GM10266 (cell line): ENCODE results near the gene LMAN1L.

ENCODE experiments used
- DNase-seq: peaks from one replicate; pipeline ENCODE4 v3.0.0; 2012; ENCODE audit errors: extremely low spot score
- TF ChIP-seq, protein P1 (sequence below): IDR thresholded peaks from 2 replicates; pipeline ENCODE4 v1.5.1; 2012; ENCODE audit warnings: mild to moderate bottlenecking, low read depth; ENCODE audit not compliant: control insufficient read depth, insufficient read depth; ENCODE audit errors: missing control alignments

LMAN1L gene

DNA sequence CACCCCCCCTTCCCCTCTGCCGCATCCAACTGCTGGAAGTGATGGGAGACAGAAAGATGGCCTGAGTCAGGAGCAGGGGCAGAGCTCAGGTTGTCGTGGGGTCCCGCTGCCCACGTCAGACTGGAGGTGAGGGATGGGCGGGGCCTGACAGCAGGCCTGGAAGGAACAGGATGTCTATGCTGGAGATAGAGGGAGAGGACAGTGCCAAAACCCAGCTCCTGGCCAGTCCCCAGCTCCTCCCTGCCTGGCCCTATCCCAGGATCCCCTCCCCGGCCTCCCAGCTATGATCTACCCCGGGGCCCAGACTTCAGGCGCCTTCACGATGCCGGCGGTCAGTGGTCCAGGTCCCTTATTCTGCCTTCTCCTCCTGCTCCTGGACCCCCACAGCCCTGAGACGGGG lies at the start of gene LMAN1L:
Gene LMAN1L (plus strand): TSS at position 303 of the 400 bp plus-strand sequence. CDS start 20 bp downstream, at position 323.
- no peak for DNase-seq
- TF ChIP-seq, protein P1, sequence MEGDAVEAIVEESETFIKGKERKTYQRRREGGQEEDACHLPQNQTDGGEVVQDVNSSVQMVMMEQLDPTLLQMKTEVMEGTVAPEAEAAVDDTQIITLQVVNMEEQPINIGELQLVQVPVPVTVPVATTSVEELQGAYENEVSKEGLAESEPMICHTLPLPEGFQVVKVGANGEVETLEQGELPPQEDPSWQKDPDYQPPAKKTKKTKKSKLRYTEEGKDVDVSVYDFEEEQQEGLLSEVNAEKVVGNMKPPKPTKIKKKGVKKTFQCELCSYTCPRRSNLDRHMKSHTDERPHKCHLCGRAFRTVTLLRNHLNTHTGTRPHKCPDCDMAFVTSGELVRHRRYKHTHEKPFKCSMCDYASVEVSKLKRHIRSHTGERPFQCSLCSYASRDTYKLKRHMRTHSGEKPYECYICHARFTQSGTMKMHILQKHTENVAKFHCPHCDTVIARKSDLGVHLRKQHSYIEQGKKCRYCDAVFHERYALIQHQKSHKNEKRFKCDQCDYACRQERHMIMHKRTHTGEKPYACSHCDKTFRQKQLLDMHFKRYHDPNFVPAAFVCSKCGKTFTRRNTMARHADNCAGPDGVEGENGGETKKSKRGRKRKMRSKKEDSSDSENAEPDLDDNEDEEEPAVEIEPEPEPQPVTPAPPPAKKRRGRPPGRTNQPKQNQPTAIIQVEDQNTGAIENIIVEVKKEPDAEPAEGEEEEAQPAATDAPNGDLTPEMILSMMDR, result no peak

DNA sequence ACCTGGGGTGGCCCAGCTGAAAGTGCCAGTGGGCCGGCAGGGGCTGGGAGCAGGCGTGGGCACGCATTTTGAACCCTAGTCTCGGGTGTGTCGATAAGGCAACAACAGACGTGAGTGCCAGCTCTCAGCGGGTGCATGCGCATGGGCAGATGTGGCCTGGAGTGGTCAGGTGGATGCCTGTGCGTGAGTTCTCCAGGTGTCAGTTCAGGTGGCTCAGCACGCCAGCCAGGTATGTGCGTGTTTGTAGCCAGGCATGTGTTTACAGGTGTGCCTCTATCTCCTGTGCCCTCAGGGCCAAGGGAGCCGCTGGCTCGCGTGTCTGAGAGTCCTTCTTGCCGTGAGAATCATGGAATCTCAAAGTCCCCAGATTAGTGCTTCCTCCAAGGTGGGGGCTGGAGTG lies 49.2 kb upstream of the LMAN1L start:
- TF ChIP-seq, protein P1, result no peak
- no peak for DNase-seq

- TF ChIP-seq, protein P1, result no peak
- no peak for DNase-seq
These were observed 45.2 kb upstream of the LMAN1L start for GRCh38 chr15:74767167-74768098.

- no peak for DNase-seq
These were observed 44.4 kb upstream of the LMAN1L start for GRCh38 chr15:74768099-74768770.

GRCh38 chr15:74768771-74769342 lies 43.8 kb upstream of the LMAN1L start:
- peak; percentile 77 for DNase-seq
- TF ChIP-seq, protein P1, result peak; percentile 82

More at GRCh38 chr15:74768099-74768770, 44.4 kb upstream of the LMAN1L start:
- TF ChIP-seq, protein P1, result peak; percentile 6

GRCh38 chr15:74769463-74770025 lies 43.1 kb upstream of the LMAN1L start:
- DNase-seq, result no peak
- TF ChIP-seq, protein P1, result no peak
